ENCODE results near the gene TERB1. TPM values are rescaled to one million over a fixed set of nuclear protein-coding genes. Genes with fewer than 3 reads are reported as not detected.

TERB1 gene
- total and polyA plus RNA-seq, 10 donors: 0.04 to 0.41 TPM; not detected in 8

DNA sequence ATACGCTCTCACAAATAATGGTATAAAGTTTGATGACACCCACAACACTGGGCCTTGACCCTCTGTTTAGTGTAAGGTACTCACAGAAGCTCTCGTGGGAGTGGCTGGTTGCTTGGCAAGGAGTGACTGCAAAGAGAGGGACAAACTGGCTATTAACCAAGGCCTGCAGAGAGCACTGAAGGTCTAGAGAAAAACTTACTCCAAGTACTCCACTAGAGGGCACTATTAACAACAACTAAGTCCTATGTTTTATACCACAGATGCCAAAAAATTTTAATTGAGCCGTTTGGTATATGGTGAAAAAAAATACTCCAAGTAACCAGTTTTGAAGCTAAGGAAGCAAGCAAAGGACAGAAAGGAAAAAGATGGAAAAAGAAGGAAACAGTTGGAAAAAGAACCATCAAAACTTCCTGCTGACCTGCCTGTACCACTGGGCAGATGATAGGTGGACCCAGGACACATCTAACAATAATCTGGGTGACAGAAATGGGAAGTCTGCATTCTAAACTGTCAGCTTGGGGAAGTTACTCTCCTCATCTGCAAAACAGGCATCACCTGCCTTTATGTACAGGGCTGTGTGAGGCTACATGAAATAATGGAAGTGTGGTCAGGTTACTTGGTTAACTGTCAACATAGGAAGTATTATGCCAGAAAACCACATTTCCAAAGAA is 73.1 kb downstream of the TERB1 start:
- intact Hi-C loops (cut with DNase I; ENCODE audit: low total_unique reads): no loop called here
- Histone ChIP-seq H3K27me3 (replicated peaks in 1 of 7) (no peaks in the 10 kb centered on the region), H3K27ac (peak overlapping the region in 4 of 8 donors; percentile 1 to 41 (median 14)), H3K36me3 (peaks cover 14 to 99% (median 85%) of the 10 kb centered on the region in 6 donors), H3K9me3 (no peaks in the 10 kb centered on the region), H3K4me3 (no peak overlapping the region), H3K4me1 (peaks cover 0 to 18% (median 9%) of the 10 kb centered on the region in 6 donors)
- 27 to 35% (median 34%) methylated on average over 3 of the region's 3 CpGs for WGBS, 5 donors
- TF ChIP-seq POLR2A (IDR thresholded peaks at IDR 0.05): no peak
- TF ChIP-seq CTCF (IDR thresholded peaks at IDR 0.05 in 8 of 11, conservative IDR thresholded peaks at IDR 0.05 in 3 of 11): peak; percentile 43 to 83 (median 70)
- no peak for DNase-seq

DNA sequence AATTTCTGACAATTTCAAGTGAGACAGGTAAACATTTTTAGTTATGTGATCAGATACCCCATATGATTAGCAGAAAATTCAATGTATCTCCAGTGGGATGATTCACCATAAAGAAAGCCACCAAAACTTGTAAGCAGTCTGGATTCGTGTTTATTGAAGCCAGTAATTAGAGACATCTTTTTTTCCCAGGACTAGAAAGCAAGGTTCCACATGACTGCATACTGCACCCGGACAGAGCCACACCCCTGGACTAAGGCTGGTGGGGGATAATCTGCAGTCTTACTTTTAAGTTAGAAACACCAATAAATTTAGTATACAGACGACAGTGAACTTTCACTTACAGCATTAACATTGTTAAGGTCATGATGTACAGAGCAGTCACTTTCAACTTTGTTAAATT is 80.6 kb downstream of the TERB1 start:
- Histone ChIP-seq H3K9me3 (no peaks in the 10 kb centered on the region), H3K27me3 (replicated peaks in 1 of 7) (no peaks in the 10 kb centered on the region), H3K36me3 (peaks cover 6 to 82% (median 42%) of the 10 kb centered on the region in 6 donors), H3K27ac (no peak overlapping the region), H3K4me1 (peaks cover 0 to 9% (median 0%) of the 10 kb centered on the region in 6 donors), H3K4me3 (no peak overlapping the region)
- TF ChIP-seq POLR2A (IDR thresholded peaks at IDR 0.05): no peak
- no peak for TF ChIP-seq POLR2AphosphoS5 (IDR thresholded peaks at IDR 0.05)
- no peak for TF ChIP-seq CTCF (IDR thresholded peaks at IDR 0.05 in 8 of 11, conservative IDR thresholded peaks at IDR 0.05 in 3 of 11)
- intact Hi-C loops (cut with DNase I; ENCODE audit: low total_unique reads): no loop called here
- WGBS, 5 donors: 72 to 91% (median 82%) methylated on average over 3 of the region's 3 CpGs
- no peak for DNase-seq

DNA sequence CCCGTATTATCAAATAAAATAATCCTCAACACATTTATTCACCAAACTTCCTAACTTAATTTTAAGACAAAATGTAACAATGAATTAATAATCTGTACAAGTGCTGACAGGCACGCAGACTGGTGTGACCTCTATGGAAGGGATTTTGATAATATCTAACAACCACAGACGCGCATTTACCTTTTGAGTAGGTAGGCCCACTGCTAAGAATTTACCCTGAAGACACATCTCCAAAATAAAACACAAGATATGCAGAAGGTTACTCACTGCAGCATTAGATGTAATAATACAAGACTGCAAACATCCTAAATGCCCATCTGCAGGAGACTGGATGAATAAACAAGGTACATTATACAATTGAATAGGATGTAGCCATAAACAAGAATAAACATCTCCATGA is 82.1 kb downstream of the TERB1 start:
- H3K4me3 ChIP-seq: no peak overlapping the region
- DNase-seq: no peak
- peaks cover 0 to 9% (median 0%) of the 10 kb centered on the region in 6 donors for H3K4me1 ChIP-seq
- no peaks in the 10 kb centered on the region for H3K27me3 ChIP-seq (replicated peaks in 1 of 7)
- 93 to 99% (median 97%) methylated on average over 4 of the region's 4 CpGs for WGBS, 5 donors
- no peak overlapping the region for H3K27ac ChIP-seq
- no peaks in the 10 kb centered on the region for H3K9me3 ChIP-seq
- intact Hi-C loops (cut with DNase I; ENCODE audit: low total_unique reads): no loop called here
- TF ChIP-seq POLR2A (IDR thresholded peaks at IDR 0.05): no peak
- no peak for TF ChIP-seq POLR2AphosphoS5 (IDR thresholded peaks at IDR 0.05)
- TF ChIP-seq CTCF (IDR thresholded peaks at IDR 0.05 in 8 of 11, conservative IDR thresholded peaks at IDR 0.05 in 3 of 11): no peak
- peaks cover 0 to 67% (median 26%) of the 10 kb centered on the region in 6 donors for H3K36me3 ChIP-seq

DNA sequence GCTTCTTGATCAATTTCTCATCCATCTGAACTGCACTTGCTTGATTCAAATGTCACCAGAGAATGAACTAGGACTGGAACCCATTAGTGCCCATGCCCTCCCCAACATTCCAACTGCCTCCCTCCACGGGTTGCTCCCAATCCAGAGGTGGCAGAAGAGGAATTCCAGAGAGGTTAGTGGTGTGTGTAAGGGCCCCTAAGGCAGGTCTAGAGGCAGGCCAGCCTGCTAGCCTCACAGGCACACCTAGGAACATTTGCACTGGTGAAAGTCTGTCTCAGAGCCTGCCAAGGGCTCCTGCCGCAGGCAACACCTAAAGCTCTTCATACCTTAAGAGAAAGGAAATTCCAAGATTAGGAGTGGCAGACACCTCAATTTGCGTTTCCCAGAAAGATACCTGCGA is 83.6 kb downstream of the TERB1 start:
- H3K4me1 ChIP-seq: peaks cover 0 to 9% (median 0%) of the 10 kb centered on the region in 6 donors
- peaks cover 0 to 53% (median 12%) of the 10 kb centered on the region in 6 donors for H3K36me3 ChIP-seq
- 88 to 94% (median 89%) methylated on average over 4 of the region's 4 CpGs for WGBS, 5 donors
- no peak overlapping the region for H3K27ac ChIP-seq
- DNase-seq: no peak
- H3K9me3 ChIP-seq: no peaks in the 10 kb centered on the region
- no peaks in the 10 kb centered on the region for H3K27me3 ChIP-seq (replicated peaks in 1 of 7)
- no peak overlapping the region for H3K4me3 ChIP-seq
- TF ChIP-seq CTCF (IDR thresholded peaks at IDR 0.05 in 8 of 11, conservative IDR thresholded peaks at IDR 0.05 in 3 of 11) (no peak), POLR2A (IDR thresholded peaks at IDR 0.05) (no peak), POLR2AphosphoS5 (IDR thresholded peaks at IDR 0.05) (no peak)
- intact Hi-C loops (cut with DNase I; ENCODE audit: low total_unique reads): no loop called here
